ENCODE results near the gene DNAJB11.
"Not testable (repeated sequence)": the region's sequence is repeated elsewhere in the genome, so short reads cannot be mapped to it uniquely, and the experiment has no call there.

Gene DNAJB11

DNA sequence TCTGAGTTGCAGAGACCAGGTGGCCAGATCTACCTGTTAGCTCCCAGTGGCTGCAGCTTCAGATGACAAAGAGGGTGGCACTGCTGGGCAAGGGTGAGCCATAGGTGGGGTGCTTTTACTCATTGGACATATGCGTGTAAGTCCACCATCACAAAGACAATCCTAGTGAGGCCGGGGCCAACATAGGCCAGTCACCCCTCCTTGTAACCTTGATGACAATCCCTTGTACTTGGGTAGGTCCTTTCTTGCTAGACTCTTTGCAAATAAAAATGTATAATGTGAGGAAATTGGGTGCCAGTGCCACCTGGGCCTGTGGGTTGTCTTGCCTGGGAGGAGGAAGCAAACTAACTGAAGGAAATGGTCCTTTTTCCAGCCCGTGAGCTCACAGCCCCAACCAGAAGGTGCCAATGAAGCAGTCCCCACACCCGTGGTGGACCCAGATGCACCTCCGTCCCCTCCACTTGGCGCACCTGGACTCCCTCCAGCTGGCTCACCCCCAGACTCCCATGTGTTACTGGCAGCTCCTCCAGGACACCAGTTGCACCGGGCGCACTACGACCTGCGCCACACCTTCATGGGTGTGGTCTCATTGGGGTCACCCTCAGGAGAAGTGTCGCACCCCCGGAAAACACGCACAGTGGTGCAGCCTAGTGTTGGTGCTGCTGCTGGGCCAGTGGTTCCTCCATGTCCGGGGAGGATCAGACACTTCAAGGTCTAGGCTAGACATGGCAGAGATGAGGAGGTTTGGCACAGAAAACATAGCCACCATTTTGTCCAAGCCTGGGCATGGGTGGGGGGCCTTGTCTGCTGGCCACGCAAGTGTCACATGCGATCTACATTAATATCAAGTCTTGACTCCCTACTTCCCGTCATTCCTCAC lies 49.9 kb downstream of the DNAJB11 start:
- DNase-seq: no peak

DNA sequence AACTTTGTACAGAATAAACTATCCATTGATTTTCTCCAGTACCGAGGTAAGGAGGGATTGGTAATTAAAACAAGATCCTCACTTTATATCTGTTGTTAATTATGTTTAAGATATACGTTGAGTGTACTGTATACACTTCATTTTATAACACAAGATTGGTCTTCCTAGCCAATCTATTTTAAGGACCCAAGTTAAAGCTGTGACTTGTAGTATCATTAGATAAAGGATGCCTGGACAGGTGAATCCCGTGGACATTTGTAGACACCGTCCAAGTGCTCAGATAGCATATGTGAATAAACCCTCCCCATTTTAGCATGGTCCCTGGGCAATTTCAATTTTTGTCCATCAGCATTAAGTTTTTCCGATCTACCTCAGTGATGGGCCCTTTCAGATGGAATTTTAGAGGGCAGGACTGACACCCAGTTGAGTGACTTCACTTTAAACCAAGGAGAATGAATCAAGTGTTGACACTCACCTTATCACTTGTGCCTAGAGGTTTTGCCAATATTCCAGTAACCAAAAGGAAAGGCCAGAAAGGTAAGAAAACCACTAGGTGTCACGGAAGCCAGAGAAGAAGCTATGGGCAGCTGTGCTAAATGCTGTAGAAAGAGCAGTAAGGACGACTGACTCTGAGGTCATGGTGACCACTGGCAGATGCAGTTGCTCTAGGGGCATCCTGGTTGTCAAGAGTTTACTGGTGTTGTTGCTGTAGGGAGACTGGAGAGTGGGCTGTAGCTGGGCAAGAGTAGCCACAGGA lies 51.6 kb downstream of the DNAJB11 start:
- DNase-seq: no peak

GRCh38 chr3:186622651-186623310 lies 52.3 kb downstream of the DNAJB11 start:
- DNase-seq: no peak

GRCh38 chr3:186624598-186624997 lies 54.1 kb downstream of the DNAJB11 start:
- no peak for DNase-seq

DNA sequence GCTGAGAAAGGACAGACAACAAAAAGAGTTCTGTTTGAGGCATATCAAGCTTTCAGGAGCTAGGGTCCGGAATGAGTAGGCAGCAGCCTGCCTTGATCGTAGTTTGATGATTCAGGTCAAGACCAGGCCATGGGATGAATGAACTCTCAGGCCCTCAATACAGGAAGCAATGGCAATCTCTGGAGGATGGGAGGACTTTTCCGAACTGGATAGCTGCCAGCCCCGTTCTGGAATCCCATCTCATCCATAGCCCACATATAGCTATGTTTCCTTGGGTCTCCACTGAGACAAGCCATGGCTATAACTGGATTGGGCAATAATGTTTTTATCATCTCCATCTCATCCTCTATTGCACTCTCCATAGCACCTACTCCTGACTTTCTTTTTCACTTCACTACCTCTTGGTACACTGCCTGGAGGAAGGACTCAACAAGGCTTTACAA lies 55.1 kb downstream of the DNAJB11 start:
- no peak for DNase-seq

- DNase-seq: no peak
Measured at GRCh38 chr3:186626254-186626847, 55.8 kb downstream of the DNAJB11 start.

- DNase-seq: no peak
Measured at GRCh38 chr3:186627852-186628414, 57.4 kb downstream of the DNAJB11 start.

DNA sequence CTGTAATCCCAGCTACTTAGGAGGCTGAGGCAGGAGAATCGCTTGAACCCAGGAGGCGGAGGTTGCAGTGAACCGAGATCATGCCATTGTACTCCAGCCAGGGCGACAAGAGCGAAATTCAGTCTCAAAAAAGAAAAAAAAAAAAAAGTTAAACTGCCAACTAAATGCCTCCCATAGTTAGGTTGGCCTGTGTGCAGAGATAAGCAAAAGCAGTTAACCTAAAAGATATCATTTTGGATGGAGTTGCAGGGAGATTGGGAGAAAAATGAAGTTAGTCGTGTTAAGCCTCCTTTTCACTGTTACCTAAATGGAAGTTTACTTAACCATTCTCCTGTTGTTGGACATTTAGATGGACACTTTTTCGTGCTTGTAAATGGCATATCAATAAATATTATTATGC lies 58.2 kb downstream of the DNAJB11 start:
- DNase-seq: no peak

DNA sequence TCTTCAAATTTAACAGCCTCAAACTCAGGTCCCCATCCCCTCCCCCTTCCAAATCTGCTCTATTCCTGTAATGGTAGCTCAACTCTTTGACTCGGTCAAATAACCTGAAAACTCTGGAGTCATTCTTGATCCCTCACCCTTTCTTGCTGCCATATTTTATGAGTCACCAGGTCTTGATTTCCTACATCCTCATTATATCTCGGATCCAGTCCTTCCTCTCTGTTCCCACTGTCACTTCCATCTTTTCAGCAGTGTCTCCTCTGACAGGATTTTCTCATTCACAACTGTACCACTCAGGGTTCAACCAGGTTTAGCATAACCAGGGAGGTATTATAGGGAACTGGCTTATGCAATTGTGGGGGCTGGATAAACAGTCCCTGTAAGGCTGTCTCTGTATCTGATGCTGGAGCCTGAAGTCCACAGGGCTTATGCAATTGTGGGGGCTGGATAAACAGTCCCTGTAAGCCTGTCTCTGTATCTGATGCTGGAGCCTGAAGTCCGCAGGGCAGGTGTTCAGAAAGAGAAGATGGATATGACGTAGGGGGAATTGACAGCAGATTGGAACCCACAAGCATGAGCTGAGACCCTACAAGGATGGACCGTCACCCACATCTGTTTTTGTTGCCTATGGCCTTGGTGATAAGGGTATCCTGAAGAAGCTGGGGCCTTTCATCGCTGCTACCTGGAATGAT lies 60.6 kb downstream of the DNAJB11 start:
- no peak for DNase-seq

DNA sequence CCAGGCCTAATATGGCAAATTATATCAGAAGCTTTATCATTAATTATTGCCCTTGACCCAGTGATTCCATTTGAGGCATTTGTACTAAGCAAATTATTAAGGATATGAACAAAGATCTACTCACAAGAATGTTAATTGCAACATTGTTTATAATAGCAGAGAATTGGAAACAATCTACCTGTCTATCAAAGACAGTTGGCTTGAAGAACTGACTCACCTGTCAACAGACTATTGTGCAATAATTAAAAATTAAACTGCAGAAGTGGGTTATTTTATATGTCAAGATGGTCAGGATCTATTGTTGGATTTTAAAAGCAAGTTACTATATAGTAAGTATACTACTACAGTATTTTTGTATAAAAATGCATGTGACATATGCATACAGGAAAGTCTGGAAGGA lies 63.0 kb downstream of the DNAJB11 start:
- no peak for DNase-seq

DNA sequence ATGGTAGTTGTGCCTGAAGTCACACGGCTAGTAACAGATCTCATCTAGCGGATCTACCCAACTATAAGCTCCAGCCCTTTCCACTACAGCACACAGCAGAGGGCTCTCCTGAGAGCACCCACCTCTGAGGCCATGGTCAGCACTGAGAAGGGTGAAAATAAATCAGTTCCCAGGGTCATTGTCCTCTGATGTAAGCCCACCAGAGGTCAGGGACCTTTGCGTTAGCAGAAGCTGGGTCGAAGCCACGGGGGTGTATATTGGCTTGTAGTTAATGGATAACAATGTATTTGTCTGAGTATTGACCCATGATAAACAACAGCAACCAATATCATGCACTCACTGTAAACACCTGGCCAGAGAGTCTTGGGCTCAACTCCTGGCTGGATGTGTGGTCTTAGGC lies 63.7 kb downstream of the DNAJB11 start:
- not testable (repeated sequence) for DNase-seq

All from activated gamma-delta T cell treated with Interleukin-2 at 50 U/mL for 16 hours (primary cell).